ENCODE data around the gene KLRF1. TPM values are rescaled to one million over a fixed set of nuclear protein-coding genes. Genes with fewer than 3 reads are reported as not detected.

KLRF1 gene
- total RNA-seq, 2 donors from 2014 or later: not detected

DNA sequence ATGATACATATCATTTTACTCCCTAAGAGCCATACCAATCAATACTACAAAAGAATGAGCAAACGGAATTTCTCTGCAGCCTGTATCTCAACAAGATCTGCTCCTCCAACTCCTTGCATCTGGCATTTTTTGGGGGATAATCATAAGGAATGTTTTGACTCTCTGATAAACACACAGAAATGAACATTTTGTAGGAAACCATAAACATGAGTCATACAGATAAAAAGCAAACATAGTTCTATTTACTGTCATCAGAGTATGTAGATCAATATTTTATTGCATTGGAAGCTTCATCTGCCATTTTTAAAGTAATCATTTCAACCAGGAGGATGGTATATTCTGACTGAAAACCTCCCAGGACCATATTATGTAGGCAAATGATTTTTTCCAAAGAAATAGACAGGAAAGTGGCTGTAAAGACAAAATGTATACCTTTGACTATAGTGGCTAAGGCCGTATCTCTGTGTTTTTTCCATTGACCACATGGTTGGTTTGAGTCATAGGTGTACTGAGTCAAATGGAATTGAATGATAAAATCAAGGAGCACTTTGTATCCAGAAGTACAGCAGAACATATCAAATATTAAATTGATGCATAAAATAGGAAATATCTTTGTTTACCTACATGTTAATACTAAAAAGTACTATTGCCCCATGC lies 34.2 kb upstream of the KLRF1 start:
- no peak for TF ChIP-seq POLR2A (IDR thresholded peaks at IDR 0.05)
- TF ChIP-seq, protein P1, sequence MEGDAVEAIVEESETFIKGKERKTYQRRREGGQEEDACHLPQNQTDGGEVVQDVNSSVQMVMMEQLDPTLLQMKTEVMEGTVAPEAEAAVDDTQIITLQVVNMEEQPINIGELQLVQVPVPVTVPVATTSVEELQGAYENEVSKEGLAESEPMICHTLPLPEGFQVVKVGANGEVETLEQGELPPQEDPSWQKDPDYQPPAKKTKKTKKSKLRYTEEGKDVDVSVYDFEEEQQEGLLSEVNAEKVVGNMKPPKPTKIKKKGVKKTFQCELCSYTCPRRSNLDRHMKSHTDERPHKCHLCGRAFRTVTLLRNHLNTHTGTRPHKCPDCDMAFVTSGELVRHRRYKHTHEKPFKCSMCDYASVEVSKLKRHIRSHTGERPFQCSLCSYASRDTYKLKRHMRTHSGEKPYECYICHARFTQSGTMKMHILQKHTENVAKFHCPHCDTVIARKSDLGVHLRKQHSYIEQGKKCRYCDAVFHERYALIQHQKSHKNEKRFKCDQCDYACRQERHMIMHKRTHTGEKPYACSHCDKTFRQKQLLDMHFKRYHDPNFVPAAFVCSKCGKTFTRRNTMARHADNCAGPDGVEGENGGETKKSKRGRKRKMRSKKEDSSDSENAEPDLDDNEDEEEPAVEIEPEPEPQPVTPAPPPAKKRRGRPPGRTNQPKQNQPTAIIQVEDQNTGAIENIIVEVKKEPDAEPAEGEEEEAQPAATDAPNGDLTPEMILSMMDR (IDR thresholded peaks at IDR 0.05): no peak
- no peak overlapping the region for H3K27ac ChIP-seq
- DNase-seq (no peak), ATAC-seq (no peak)
- intact Hi-C loops (cut with DNase I): no loop called here
- H3K36me3 ChIP-seq (replicated peaks in 1 of 2; ENCODE audit: insufficient read depth in 1 of 2, low read depth in 2 of 2): no peaks in the 10 kb centered on the region
- H3K4me1 ChIP-seq: no peaks in the 10 kb centered on the region
- H3K27me3 ChIP-seq: no peaks in the 10 kb centered on the region
- 70 to 72% methylated on average over 2 of the region's 2 CpGs for WGBS, 2 donors
- no peak overlapping the region for H3K4me3 ChIP-seq
- H3K9me3 ChIP-seq: no peaks in the 10 kb centered on the region

DNA sequence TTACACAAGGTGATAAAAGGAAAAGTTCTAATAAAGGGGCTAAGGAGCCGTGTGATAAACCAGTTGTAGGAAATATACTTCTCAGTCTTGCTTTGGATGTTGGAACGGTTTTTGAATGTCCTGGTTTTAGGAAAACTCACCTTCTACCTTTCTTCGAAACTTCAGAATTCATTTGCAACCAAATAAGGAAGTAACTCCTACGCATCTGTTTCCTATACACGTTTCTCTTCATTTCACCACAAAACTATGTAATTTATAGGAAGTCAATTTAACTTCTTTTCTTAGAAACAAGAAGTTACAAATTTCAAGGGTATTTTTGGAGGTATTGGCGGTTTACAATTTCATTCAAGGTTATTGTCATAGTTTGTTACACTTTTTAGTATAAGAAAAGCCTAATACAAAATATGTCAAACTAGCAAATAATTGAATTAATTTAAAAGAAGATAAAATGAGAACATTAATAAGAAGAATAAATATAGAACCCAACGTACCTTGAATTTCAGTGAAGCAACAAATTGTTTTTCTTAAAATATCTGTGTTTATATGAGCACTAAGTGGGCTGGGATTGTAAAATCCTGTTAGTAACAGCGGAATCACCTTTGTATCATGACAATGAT lies 33.4 kb upstream of the KLRF1 start:
- H3K27me3 ChIP-seq: no peaks in the 10 kb centered on the region
- intact Hi-C loops (cut with DNase I): no loop called here
- no peak for DNase-seq
- no peak overlapping the region for H3K4me3 ChIP-seq
- H3K36me3 ChIP-seq (replicated peaks in 1 of 2; ENCODE audit: insufficient read depth in 1 of 2, low read depth in 2 of 2): no peaks in the 10 kb centered on the region
- ATAC-seq: no peak
- no peak for TF ChIP-seq POLR2A (IDR thresholded peaks at IDR 0.05)
- H3K27ac ChIP-seq: no peak overlapping the region
- 57 to 77% methylated on average over 8 of the region's 8 CpGs for WGBS, 2 donors
- no peaks in the 10 kb centered on the region for H3K9me3 ChIP-seq
- H3K4me1 ChIP-seq: no peaks in the 10 kb centered on the region

DNA sequence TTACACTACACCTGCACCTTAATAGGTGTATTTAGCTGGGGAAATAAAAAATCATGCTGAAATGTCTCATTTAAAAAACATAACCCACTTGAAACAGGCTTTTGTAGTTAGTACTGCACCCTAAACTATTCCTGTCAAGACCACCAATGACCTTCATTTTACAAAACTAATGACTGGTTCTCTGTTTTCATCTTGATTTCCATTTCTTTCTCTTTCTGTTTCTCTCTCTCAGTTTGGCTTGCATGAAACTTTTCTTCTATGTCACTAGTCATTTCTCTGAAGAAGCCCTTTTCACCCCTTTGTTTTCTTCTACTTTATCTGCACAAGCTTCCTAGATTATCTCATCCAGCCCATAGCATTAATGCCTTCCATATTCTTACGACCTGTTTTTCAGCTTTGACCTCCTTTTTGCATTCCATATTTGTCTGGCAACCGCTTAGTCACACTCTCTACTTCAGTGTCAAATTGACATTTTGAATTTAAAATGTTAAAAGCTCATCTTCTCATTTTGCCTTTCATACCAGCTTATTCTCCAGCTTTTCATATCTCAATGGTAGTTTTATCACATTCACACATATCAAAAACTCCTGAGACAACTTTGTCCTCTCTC lies 32.7 kb upstream of the KLRF1 start:
- no peaks in the 10 kb centered on the region for H3K27me3 ChIP-seq
- no peak overlapping the region for H3K4me3 ChIP-seq
- no peaks in the 10 kb centered on the region for H3K9me3 ChIP-seq
- ATAC-seq (no peak), DNase-seq (no peak)
- WGBS, 2 donors: 51 to 70% methylated on average over 2 of the region's 2 CpGs
- intact Hi-C loops (cut with DNase I): no loop called here
- H3K36me3 ChIP-seq (replicated peaks in 1 of 2; ENCODE audit: insufficient read depth in 1 of 2, low read depth in 2 of 2): no peaks in the 10 kb centered on the region
- no peak overlapping the region for H3K27ac ChIP-seq
- TF ChIP-seq POLR2A (IDR thresholded peaks at IDR 0.05): no peak
- TF ChIP-seq, protein P1 (IDR thresholded peaks at IDR 0.05): no peak
- H3K4me1 ChIP-seq: no peaks in the 10 kb centered on the region

DNA sequence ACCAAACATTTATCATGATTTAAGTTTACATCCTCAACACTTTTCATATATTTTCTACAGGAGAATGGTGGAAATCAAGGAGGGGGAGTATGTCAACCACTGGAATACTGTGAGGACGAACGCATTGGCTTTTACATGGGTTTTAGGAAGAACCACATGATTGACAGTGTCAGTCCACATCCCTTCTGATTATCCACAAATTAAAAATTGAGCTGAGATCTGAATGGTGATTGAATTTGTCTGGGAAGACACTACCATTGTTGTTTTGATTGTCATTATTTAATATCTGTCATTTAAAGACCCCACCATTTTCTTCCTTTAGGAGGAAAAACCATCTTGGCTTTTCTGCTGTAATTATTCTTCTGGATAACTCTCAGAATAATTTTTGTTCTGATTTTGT lies 31.3 kb upstream of the KLRF1 start:
- Histone ChIP-seq H3K27ac (no peak overlapping the region), H3K4me3 (no peak overlapping the region), H3K27me3 (no peaks in the 10 kb centered on the region), H3K4me1 (no peaks in the 10 kb centered on the region), H3K36me3 (replicated peaks in 1 of 2; ENCODE audit: insufficient read depth in 1 of 2, low read depth in 2 of 2) (no peaks in the 10 kb centered on the region), H3K9me3 (no peaks in the 10 kb centered on the region)
- TF ChIP-seq POLR2A (IDR thresholded peaks at IDR 0.05): no peak
- TF ChIP-seq, protein P1 (IDR thresholded peaks at IDR 0.05): no peak
- no peak for DNase-seq
- no peak for ATAC-seq
- intact Hi-C loops (cut with DNase I): no loop called here
- WGBS, 2 donors: 79 to 80% methylated on average over 2 of the region's 2 CpGs

DNA sequence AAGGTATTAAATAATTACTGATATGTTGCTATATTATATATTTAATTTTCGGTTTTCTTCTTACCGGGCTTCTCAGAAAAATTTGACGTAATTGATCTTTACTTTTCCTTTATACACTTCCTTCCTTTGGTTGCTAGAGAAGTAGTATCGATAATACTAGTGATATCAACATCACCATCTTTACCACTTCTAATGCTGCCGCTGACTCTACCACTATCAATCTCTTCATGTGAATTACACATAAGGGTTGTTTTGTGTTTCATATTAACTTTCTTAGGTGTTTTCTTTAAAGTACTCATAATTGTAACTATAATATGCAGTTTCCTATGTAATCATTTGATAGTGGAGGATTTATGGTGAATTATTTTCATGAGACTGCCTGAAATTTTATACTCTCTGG lies 30.9 kb upstream of the KLRF1 start:
- Histone ChIP-seq H3K9me3 (no peaks in the 10 kb centered on the region), H3K27ac (no peak overlapping the region), H3K27me3 (no peaks in the 10 kb centered on the region), H3K36me3 (replicated peaks in 1 of 2; ENCODE audit: insufficient read depth in 1 of 2, low read depth in 2 of 2) (no peaks in the 10 kb centered on the region), H3K4me3 (no peak overlapping the region), H3K4me1 (no peaks in the 10 kb centered on the region)
- TF ChIP-seq, protein P1 (IDR thresholded peaks at IDR 0.05): no peak
- intact Hi-C loops (cut with DNase I): no loop called here
- no peak for ATAC-seq
- no peak for DNase-seq
- WGBS, 2 donors: 75 to 88% methylated on average over 5 of the region's 5 CpGs
